SK-N-SH (cell line): ENCODE results near the gene GPS2. TPM values are rescaled to one million over a fixed set of nuclear protein-coding genes. Genes with fewer than 3 reads are reported as not detected.

ENCODE experiments used
- CTCF ChIA-PET: fragments of 300-600, 350-600 bp; formaldehyde crosslinking; extraction: SDS; loops from one replicate; lab custom pipeline; 2021; lab: Yijun Ruan, JAX
- POLR2A ChIA-PET: fragments of 350-600 bp; sonication (Branson Sonifier 250); formaldehyde crosslinking; extraction: SDS; loops from one replicate; lab custom pipeline; 2020; ENCODE audit warnings: antibody characterized with exemption, inconsistent platforms; lab: Yijun Ruan, JAX
- DNase-seq: peaks from one replicate; pipeline ENCODE4 v3.0.0; 2012
- H2AFZ ChIP-seq: fragments of 200-600 bp; sonication (generic); 2 replicates; pipeline ENCODE4 v1.8.1; 2016; ENCODE audit warnings: antibody characterized with exemption, mild to moderate bottlenecking, low read depth
- H3F3A ChIP-seq: fragments of 200-600 bp; sonication (generic); replicated peaks from 2 replicates; pipeline ENCODE3; 2016; ENCODE audit warnings: antibody characterized with exemption, mild to moderate bottlenecking; ENCODE audit not compliant: insufficient read depth
- H3K27ac ChIP-seq, 2 experiments: fragments of 200-500 bp in 1 of 2; fragments of 200-600 bp in 1 of 2; sonication (Bioruptor generic) in 1 of 2; sonication (generic), shearing (Covaris generic) in 1 of 2; 2 replicates each; pipeline versions ENCODE4 v1.5.1 to v1.6.1; 2014 to 2016; ENCODE audit warnings: low read depth in 2 of 2, inconsistent platforms in 1 of 2, low read length in 1 of 2, mild to moderate bottlenecking in 1 of 2, mixed read lengths in 1 of 2
- H3K27me3 ChIP-seq: fragments of 200-600 bp; sonication (generic), shearing (Covaris generic); 2 replicates; pipeline ENCODE4 v1.6.1; 2016; ENCODE audit warnings: mixed run types; ENCODE audit not compliant: insufficient read depth
- H3K36me3 ChIP-seq, 2 experiments: fragments of 200-500 bp in 1 of 2; fragments of 200-600 bp in 1 of 2; sonication (Bioruptor generic) in 1 of 2; sonication (generic) in 1 of 2; replicated peaks in 1 of 2; 2 replicates each; pipeline versions ENCODE3 to v1.5.1; 2014 to 2016; ENCODE audit warnings: low read length in 1 of 2, mild to moderate bottlenecking in 1 of 2; ENCODE audit not compliant: insufficient read depth in 2 of 2, control insufficient read depth in 1 of 2
- H3K4me1 ChIP-seq, 2 experiments: fragments of 200-500 bp in 1 of 2; fragments of 200-600 bp in 1 of 2; sonication (Bioruptor generic) in 1 of 2; sonication (generic), shearing (Covaris generic) in 1 of 2; 2 replicates each; pipeline versions ENCODE4 v1.5.1 to v1.6.1; 2014 to 2016; ENCODE audit warnings: low read depth in 1 of 2, low read length in 1 of 2, mixed run types in 1 of 2; ENCODE audit not compliant: insufficient read depth in 2 of 2, control insufficient read depth in 1 of 2
- H3K4me2 ChIP-seq: fragments of 200-600 bp; sonication (generic), shearing (Covaris generic); 2 replicates; pipeline ENCODE4 v1.6.1; 2017; ENCODE audit warnings: mixed run types
- H3K4me3 ChIP-seq, 2 experiments: fragments of 200-500 bp in 1 of 2; fragments of 200-600 bp in 1 of 2; sonication (Bioruptor generic) in 1 of 2; sonication (generic), shearing (Covaris generic) in 1 of 2; 2 replicates each; pipeline versions ENCODE4 v1.5.1 to v1.8.1; 2014 to 2016; ENCODE audit warnings: low read depth in 2 of 2, inconsistent platforms in 1 of 2, low read length in 1 of 2, mild to moderate bottlenecking in 1 of 2, mixed read lengths in 1 of 2, moderate library complexity in 1 of 2
- H3K79me2 ChIP-seq: fragments of 200-600 bp; sonication (generic); 2 replicates; pipeline ENCODE4 v1.8.1; 2017; ENCODE audit warnings: mild to moderate bottlenecking; ENCODE audit not compliant: insufficient read depth
- H3K9ac ChIP-seq: fragments of 200-600 bp; sonication (generic); 2 replicates; pipeline ENCODE4 v1.6.1; 2017; ENCODE audit warnings: mixed run types
- H3K9me2 ChIP-seq: fragments of 200-600 bp; sonication (generic); 2 replicates; pipeline ENCODE4 v1.6.1; 2017; ENCODE audit warnings: mixed run types
- H3K9me3 ChIP-seq: fragments of 200-600 bp; sonication (generic); 2 replicates; pipeline ENCODE4 v1.6.1; 2017; ENCODE audit warnings: mixed run types, mild to moderate bottlenecking, moderate library complexity
- H4K20me1 ChIP-seq: fragments of 200-600 bp; sonication (generic); 2 replicates; pipeline ENCODE4 v1.6.1; 2017; ENCODE audit warnings: mild to moderate bottlenecking, mixed run types; ENCODE audit not compliant: insufficient read depth
- CTCF ChIP-seq: fragments of 200-600 bp; sonication (generic); IDR thresholded peaks from 2 replicates; pipeline ENCODE4 v1.6.1; 2017; ENCODE audit warnings: antibody characterized with exemption, mild to moderate bottlenecking, moderate library complexity
- ELF1 ChIP-seq: IDR thresholded peaks from 2 replicates; pipeline ENCODE4 v1.4.0; 2012
- EP300 ChIP-seq, 2 experiments: IDR thresholded peaks; 2 replicates each; pipeline versions ENCODE4 v1.4.0 to v1.6.1; 2012; ENCODE audit warnings: borderline replicate concordance in 1 of 2, low read depth in 1 of 2, low read length in 1 of 2
- FOSL2 ChIP-seq: IDR thresholded peaks from 2 replicates; pipeline ENCODE4 v1.4.0; 2012; ENCODE audit warnings: low read depth, mild to moderate bottlenecking, moderate library complexity, borderline replicate concordance
- FOXM1 ChIP-seq: IDR thresholded peaks from 2 replicates; pipeline ENCODE4 v1.4.0; 2012; ENCODE audit warnings: low read depth, mild to moderate bottlenecking
- GABPA ChIP-seq: IDR thresholded peaks from 2 replicates; pipeline ENCODE4 v1.4.0; 2012; ENCODE audit warnings: low read depth, mild to moderate bottlenecking
- MXI1 ChIP-seq: IDR thresholded peaks from 2 replicates; pipeline ENCODE4 v1.6.1; 2012; ENCODE audit warnings: mild to moderate bottlenecking, low read depth, low read length, improper control_type of control experiment
- NRF1 ChIP-seq: IDR thresholded peaks from 2 replicates; pipeline ENCODE4 v1.6.1; 2012; ENCODE audit warnings: low read depth, mild to moderate bottlenecking, low read length
- POLR2AphosphoS5 ChIP-seq: IDR thresholded peaks from 2 replicates; pipeline ENCODE4 v1.6.1; 2012; ENCODE audit warnings: low read depth, low read length
- RAD21 ChIP-seq: IDR thresholded peaks from 2 replicates; pipeline ENCODE4 v1.6.1; 2012; ENCODE audit warnings: mild to moderate bottlenecking, low read length
- RCOR1 ChIP-seq: fragments of 150-350 bp; IDR thresholded peaks from 2 replicates; pipeline ENCODE4 v1.6.1; 2017; ENCODE audit warnings: antibody characterized with exemption, low read length
- REST ChIP-seq: IDR thresholded peaks from 2 replicates; pipeline ENCODE4 v1.6.1; 2012; ENCODE audit warnings: mild to moderate bottlenecking, low read depth, low read length, moderate library complexity
- RFX5 ChIP-seq: IDR thresholded peaks from 2 replicates; pipeline ENCODE4 v1.6.1; 2012; ENCODE audit warnings: mild to moderate bottlenecking, improper control_type of control experiment, low read length
- RXRA ChIP-seq: IDR thresholded peaks from 2 replicates; pipeline ENCODE4 v1.4.0; 2012; ENCODE audit warnings: low read depth, mild to moderate bottlenecking, borderline replicate concordance
- TAF1 ChIP-seq: IDR thresholded peaks from 2 replicates; pipeline ENCODE4 v1.6.1; 2012; ENCODE audit warnings: low read depth, mild to moderate bottlenecking, low read length, moderate library complexity, borderline replicate concordance
- TCF12 ChIP-seq: IDR thresholded peaks from 2 replicates; pipeline ENCODE4 v1.4.0; 2012
- YY1 ChIP-seq: IDR thresholded peaks from 2 replicates; pipeline ENCODE4 v1.4.0; 2012; ENCODE audit warnings: low read depth, mild to moderate bottlenecking
- ZBTB33 ChIP-seq: IDR thresholded peaks from 2 replicates; pipeline ENCODE4 v1.4.0; 2012; ENCODE audit warnings: low read depth, borderline replicate concordance
- WGBS: methylation state at CpG from one replicate; pipeline ENCODE4 v1.1.6; 2017; ENCODE audit warnings: low lambda C conversion rate; 5-methylcytosine and 5-hydroxymethylcytosine counted together
- polyA plus RNA-seq, 3 experiments: library from polyadenylated mRNA; depleted of rRNA; stranded (reverse); fragments of >200 nt; gene quantifications; 2 replicates each; pipeline ENCODE4 v1.2.3, GENCODE V29; 2012

Gene GPS2
- polyA plus RNA-seq, 1 of the 3 experiments (the other 2 are of a cell fraction) = 102 TPM

GRCh38 chr17:7313088-7313889 lies 1.9 kb downstream of the GPS2 start:
- no peak for DNase-seq
- Histone ChIP-seq H3K9me2 (no peaks in the 10 kb centered on the region), H3K4me3 (peak overlapping the region in 1 of 2 experiments; percentile 94; a peak in 1 of 4 replicates), H3K9ac (no peak overlapping the region), H3K27ac (peak overlapping the region in 1 of 2 experiments; percentile 8; a peak in 2 of 4 replicates), H3K36me3 (peaks cover 53 to 59% of the 10 kb centered on the region in 2 experiments), H2AFZ (no peak overlapping the region), H3K4me2 (peak overlapping the region; percentile 99; the same call in 1 of the 2 replicates), H3K27me3 (no peaks in the 10 kb centered on the region)
- TF ChIP-seq TAF1 (no peak), CTCF (peak; percentile 27; the same call in 1 of the 2 replicates), POLR2AphosphoS5 (peak; percentile 50; the same call in 1 of the 2 replicates)
- TF ChIP-seq, all 33 proteins: peak for 2
- Histone ChIP-seq H3F3A (peaks cover 63% of the 10 kb centered on the region), H3K4me1 (peaks cover 23 to 49% of the 10 kb centered on the region in 2 experiments), H4K20me1 (peaks cover 62% of the 10 kb centered on the region), H3K9me3 (no peaks in the 10 kb centered on the region), H3K79me2 (peaks cover 62% of the 10 kb centered on the region)
- 78% methylated on average over 6 of the region's 7 CpGs for WGBS
- CTCF ChIA-PET = interaction anchor here (0.6 to 2.2 kb wide), 9 partner anchors 11 to 99 kb away, joined by 3 to 7 read pairs (median 3); no protein-coding TSS in a partner anchor
- POLR2A ChIA-PET = interaction anchor here (0.8 to 1.2 kb wide), 2 partner anchors 12 to 16 kb away, joined by 3 to 6 read pairs; partner anchors contain the start of gene NEURL4

GRCh38 chr17:7312432-7313087 lies 2.6 kb downstream of the GPS2 start:
- peaks cover 23 to 49% of the 10 kb centered on the region in 2 experiments for H3K4me1 ChIP-seq
- WGBS = 65% methylated on average over 7 of the region's 7 CpGs
- POLR2A ChIA-PET = interaction anchor here (1.2 kb wide), 1 partner anchor 17 kb away, joined by 6 read pairs; the partner anchor contains the start of gene NEURL4
- H2AFZ ChIP-seq = no peak overlapping the region
- no peak overlapping the region for H3K4me3 ChIP-seq
- 0 out of 4 replicates have a peak overlapping the region, but pooled peaks of 1 of the 2 experiments have one; percentile 8 for H3K27ac ChIP-seq
- H3K27me3 ChIP-seq = no peaks in the 10 kb centered on the region
- peaks cover 64% of the 10 kb centered on the region for H3F3A ChIP-seq
- H3K4me2 ChIP-seq = peak overlapping the region; percentile 30; the same call in 1 of the 2 replicates
- CTCF ChIA-PET = interaction anchor here (0.6 to 2.2 kb wide), 8 partner anchors 10 to 94 kb away, joined by 3 to 8 read pairs (median 3); no protein-coding TSS in a partner anchor
- H3K79me2 ChIP-seq = peaks cover 69% of the 10 kb centered on the region
- no peaks in the 10 kb centered on the region for H3K9me2 ChIP-seq
- no peaks in the 10 kb centered on the region for H3K9me3 ChIP-seq
- no peak overlapping the region for H3K9ac ChIP-seq
- peaks cover 62% of the 10 kb centered on the region for H4K20me1 ChIP-seq
- no peak for DNase-seq
- peaks cover 49 to 59% of the 10 kb centered on the region in 2 experiments for H3K36me3 ChIP-seq
- TF ChIP-seq RAD21 (no peak), ZBTB33 (no peak), NRF1 (no peak), FOXM1 (no peak), RFX5 (no peak), FOSL2 (no peak), RXRA (no peak), RCOR1 (no peak), YY1 (no peak), MXI1 (no peak), TCF12 (no peak), GABPA (no peak), REST (no peak), ELF1 (no peak), EP300 (IDR thresholded peaks at IDR 0.05; ENCODE audit: borderline replicate concordance in 1 of 2, low read depth in 1 of 2, low read length in 1 of 2) (no peak)
